Hepatocyte (in vitro differentiated cells): ENCODE results near the gene COBL. TPM values are rescaled to one million over a fixed set of nuclear protein-coding genes. Genes with fewer than 3 reads are reported as not detected.

ENCODE experiments used
- DNase-seq: peaks from one replicate; pipeline ENCODE4 v3.0.0-alpha.2; 2016; ENCODE audit warnings: low spot score
- H2AFZ ChIP-seq: fragments of 200-600 bp; sonication (generic); 2 replicates; pipeline ENCODE4 v1.6.0; 2016; ENCODE audit warnings: antibody characterized with exemption, mild to moderate bottlenecking
- H3K27ac ChIP-seq: fragments of 200-600 bp; sonication (generic); 2 replicates; pipeline ENCODE4 v1.5.1; 2016; ENCODE audit warnings: mild to moderate bottlenecking
- H3K27me3 ChIP-seq: fragments of 200-600 bp; sonication (generic); 2 replicates; pipeline ENCODE4 v1.6.1; 2016
- H3K36me3 ChIP-seq: fragments of 200-600 bp; sonication (generic); replicated peaks from 2 replicates; pipeline ENCODE4 v1.5.1; 2016; ENCODE audit warnings: low read depth; ENCODE audit not compliant: insufficient read depth
- H3K4me1 ChIP-seq: fragments of 200-600 bp; sonication (generic); 2 replicates; pipeline ENCODE4 v1.5.1; 2016; ENCODE audit warnings: mild to moderate bottlenecking, moderate library complexity; ENCODE audit not compliant: insufficient read depth
- H3K4me2 ChIP-seq: fragments of 200-600 bp; sonication (generic); 2 replicates; pipeline ENCODE4 v1.6.0; 2016
- H3K4me3 ChIP-seq: fragments of 200-600 bp; sonication (generic); 2 replicates; pipeline ENCODE4 v1.5.1; 2016; ENCODE audit warnings: mild to moderate bottlenecking
- H3K79me2 ChIP-seq: fragments of 200-600 bp; sonication (generic); 2 replicates; pipeline ENCODE4 v1.6.0; 2017; ENCODE audit warnings: mild to moderate bottlenecking
- H3K9me2 ChIP-seq: fragments of 200-600 bp; sonication (generic); replicated peaks from 2 replicates; pipeline ENCODE4 v1.6.0; 2017; ENCODE audit warnings: mild to moderate bottlenecking; ENCODE audit not compliant: insufficient read depth
- H3K9me3 ChIP-seq: fragments of 200-600 bp; sonication (generic); 2 replicates; pipeline ENCODE4 v1.5.1; 2016; ENCODE audit warnings: low read depth, mild to moderate bottlenecking
- H4K20me1 ChIP-seq: fragments of 200-600 bp; sonication (generic); 2 replicates; pipeline ENCODE4 v1.6.0; 2016; ENCODE audit warnings: mild to moderate bottlenecking; ENCODE audit not compliant: insufficient read depth, poor library complexity, severe bottlenecking
- EZH2 ChIP-seq: fragments of 200-600 bp; sonication (generic); IDR thresholded peaks from 2 replicates; pipeline ENCODE4 v1.6.1; 2016; ENCODE audit warnings: antibody characterized with exemption, mild to moderate bottlenecking, borderline replicate concordance
- EZH2phosphoT487 ChIP-seq: fragments of 200-600 bp; sonication (generic); IDR thresholded peaks from one replicate; pipeline ENCODE4 v1.6.1; 2018; ENCODE audit warnings: antibody characterized with exemption, mild to moderate bottlenecking, low read depth, moderate library complexity; ENCODE audit not compliant: unreplicated experiment, severe bottlenecking
- WGBS: methylation state at CpG from one replicate; pipeline ENCODE4 v1.1.6; 2016; ENCODE audit warnings: low lambda C conversion rate; ENCODE audit errors: missing lambda C conversion rate; 5-methylcytosine and 5-hydroxymethylcytosine counted together
- polyA plus RNA-seq: library from polyadenylated mRNA; unstranded; fragments of >200 nt; fragmentation: Nextera tagmentation; extraction: Ambion mirVana; gene quantifications from 2 replicates; pipeline ENCODE4 v1.2.1, GENCODE V29; 2016
- total RNA-seq: library from RNA; depleted of rRNA; stranded (reverse); fragments of >200 nt; gene quantifications from 2 replicates; pipeline ENCODE4 v1.2.3, GENCODE V29; 2014
- TF ChIP-seq, protein P1 (sequence below): fragments of 200-600 bp; sonication (generic); IDR thresholded peaks from 2 replicates; pipeline ENCODE4 v1.5.1; 2016; ENCODE audit warnings: antibody characterized with exemption, mild to moderate bottlenecking; ENCODE audit not compliant: poor library complexity

COBL gene
- total and polyA plus RNA-seq, 2 experiments from 2014 or later: 7.8 to 20.5 TPM

DNA sequence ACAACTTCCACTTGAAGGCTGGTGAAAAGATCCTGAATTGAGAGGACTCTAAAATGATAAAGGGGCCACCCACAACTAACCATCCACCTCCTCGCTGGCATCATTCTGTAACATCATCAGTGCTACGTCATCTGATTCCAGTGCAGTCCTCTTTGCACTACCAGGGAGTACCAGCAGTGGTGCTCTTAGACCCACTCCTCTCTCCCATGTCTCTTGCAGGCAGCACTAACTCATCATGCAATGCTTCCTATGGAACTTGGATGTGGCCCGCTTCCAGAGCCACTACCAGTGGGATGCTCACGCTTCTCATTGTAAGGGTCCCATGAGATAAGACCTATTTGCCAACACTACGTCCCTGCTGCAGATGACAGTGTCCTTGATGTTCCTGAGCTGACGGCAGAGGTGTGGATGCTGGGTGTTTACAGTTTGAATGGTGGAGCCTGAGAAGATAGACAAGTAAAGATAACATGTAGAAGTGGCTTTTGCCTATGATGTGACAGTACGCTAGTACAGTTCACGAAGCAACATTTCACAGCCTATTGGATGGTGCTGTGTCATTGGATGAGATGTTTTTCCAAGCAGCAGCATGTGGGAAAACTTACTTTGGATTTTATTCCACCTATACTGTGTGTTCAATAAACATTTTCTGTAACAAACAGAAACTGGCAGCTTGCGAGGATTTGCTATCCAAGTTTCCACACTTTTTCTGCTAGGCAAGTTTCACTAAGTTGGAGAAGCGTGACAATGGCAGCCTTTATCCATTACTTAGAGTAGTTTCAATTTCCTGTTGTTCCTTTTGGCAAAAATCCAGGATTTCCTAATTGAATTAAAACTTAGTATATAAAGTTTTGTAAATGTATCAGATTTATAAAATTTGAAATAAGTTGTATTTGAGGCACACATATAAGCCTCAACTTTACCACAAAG lies 35.8 kb upstream of the COBL start:
- H4K20me1 ChIP-seq: no peaks in the 10 kb centered on the region
- no peak overlapping the region for H2AFZ ChIP-seq
- H3K27me3 ChIP-seq: no peaks in the 10 kb centered on the region
- no peak overlapping the region for H3K27ac ChIP-seq
- DNase-seq: no peak
- 87% methylated on average over 10 of the region's 10 CpGs for WGBS
- H3K36me3 ChIP-seq: no peaks in the 10 kb centered on the region
- H3K79me2 ChIP-seq: no peaks in the 10 kb centered on the region
- H3K4me2 ChIP-seq: no peak overlapping the region
- no peaks in the 10 kb centered on the region for H3K4me1 ChIP-seq
- TF ChIP-seq EZH2 (no peak), EZH2phosphoT487 (no peak)
- TF ChIP-seq, protein P1, sequence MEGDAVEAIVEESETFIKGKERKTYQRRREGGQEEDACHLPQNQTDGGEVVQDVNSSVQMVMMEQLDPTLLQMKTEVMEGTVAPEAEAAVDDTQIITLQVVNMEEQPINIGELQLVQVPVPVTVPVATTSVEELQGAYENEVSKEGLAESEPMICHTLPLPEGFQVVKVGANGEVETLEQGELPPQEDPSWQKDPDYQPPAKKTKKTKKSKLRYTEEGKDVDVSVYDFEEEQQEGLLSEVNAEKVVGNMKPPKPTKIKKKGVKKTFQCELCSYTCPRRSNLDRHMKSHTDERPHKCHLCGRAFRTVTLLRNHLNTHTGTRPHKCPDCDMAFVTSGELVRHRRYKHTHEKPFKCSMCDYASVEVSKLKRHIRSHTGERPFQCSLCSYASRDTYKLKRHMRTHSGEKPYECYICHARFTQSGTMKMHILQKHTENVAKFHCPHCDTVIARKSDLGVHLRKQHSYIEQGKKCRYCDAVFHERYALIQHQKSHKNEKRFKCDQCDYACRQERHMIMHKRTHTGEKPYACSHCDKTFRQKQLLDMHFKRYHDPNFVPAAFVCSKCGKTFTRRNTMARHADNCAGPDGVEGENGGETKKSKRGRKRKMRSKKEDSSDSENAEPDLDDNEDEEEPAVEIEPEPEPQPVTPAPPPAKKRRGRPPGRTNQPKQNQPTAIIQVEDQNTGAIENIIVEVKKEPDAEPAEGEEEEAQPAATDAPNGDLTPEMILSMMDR: no peak
- no peaks in the 10 kb centered on the region for H3K9me3 ChIP-seq
- H3K4me3 ChIP-seq: no peak overlapping the region
- H3K9me2 ChIP-seq: no peaks in the 10 kb centered on the region

- H3K9me3 ChIP-seq: no peaks in the 10 kb centered on the region
- no peaks in the 10 kb centered on the region for H3K27me3 ChIP-seq
- WGBS: 83% methylated on average over 5 of the region's 5 CpGs
- no peak overlapping the region for H3K4me3 ChIP-seq
- H3K27ac ChIP-seq: no peak overlapping the region
- no peaks in the 10 kb centered on the region for H4K20me1 ChIP-seq
- H3K4me2 ChIP-seq: no peak overlapping the region
- DNase-seq: no peak
- no peaks in the 10 kb centered on the region for H3K4me1 ChIP-seq
- no peaks in the 10 kb centered on the region for H3K9me2 ChIP-seq
- no peak overlapping the region for H2AFZ ChIP-seq
- no peaks in the 10 kb centered on the region for H3K36me3 ChIP-seq
- no peak for TF ChIP-seq EZH2phosphoT487
- TF ChIP-seq, protein P1: no peak
- TF ChIP-seq EZH2: no peak
- no peaks in the 10 kb centered on the region for H3K79me2 ChIP-seq
These were observed 35.1 kb upstream of the COBL start for GRCh38 chr7:51351661-51352060.

DNA sequence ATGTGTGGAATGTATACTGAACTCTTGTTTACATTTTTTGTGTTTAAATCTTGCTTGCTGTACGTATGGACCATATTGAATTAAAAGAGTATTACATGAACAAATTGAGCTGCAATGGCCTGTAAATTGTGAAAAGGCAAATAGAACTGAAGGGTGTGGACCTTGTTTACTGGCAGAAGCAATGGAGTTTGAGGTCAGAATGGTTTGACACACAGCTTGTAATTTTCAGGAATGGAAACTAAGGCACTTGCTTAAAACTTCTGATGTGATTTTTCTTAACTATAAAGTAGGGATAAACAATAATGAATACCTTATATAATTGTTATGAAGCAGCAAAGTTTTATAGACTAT lies 33.9 kb upstream of the COBL start:
- H3K4me2 ChIP-seq: peak overlapping the region; percentile 5
- H3K36me3 ChIP-seq: no peaks in the 10 kb centered on the region
- H3K79me2 ChIP-seq: no peaks in the 10 kb centered on the region
- H3K9me3 ChIP-seq: no peaks in the 10 kb centered on the region
- H3K27ac ChIP-seq: peak overlapping the region; percentile 39
- H3K27me3 ChIP-seq: no peaks in the 10 kb centered on the region
- TF ChIP-seq EZH2 (no peak), EZH2phosphoT487 (no peak)
- TF ChIP-seq, protein P1: no peak
- no peak for DNase-seq
- H4K20me1 ChIP-seq: no peaks in the 10 kb centered on the region
- no peak overlapping the region for H3K4me3 ChIP-seq
- H3K4me1 ChIP-seq: no peaks in the 10 kb centered on the region
- WGBS: 4% methylated on average over 1 of the region's 1 CpG
- no peak overlapping the region for H2AFZ ChIP-seq
- no peaks in the 10 kb centered on the region for H3K9me2 ChIP-seq
